Measurements from ENCODE around the gene TMEM86B. TPM values are rescaled to one million over a fixed set of nuclear protein-coding genes. Genes with fewer than 3 reads are reported as not detected.

The TMEM86B gene, protein sequence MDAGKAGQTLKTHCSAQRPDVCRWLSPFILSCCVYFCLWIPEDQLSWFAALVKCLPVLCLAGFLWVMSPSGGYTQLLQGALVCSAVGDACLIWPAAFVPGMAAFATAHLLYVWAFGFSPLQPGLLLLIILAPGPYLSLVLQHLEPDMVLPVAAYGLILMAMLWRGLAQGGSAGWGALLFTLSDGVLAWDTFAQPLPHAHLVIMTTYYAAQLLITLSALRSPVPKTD
- total RNA-seq (2014; rRNA removed; shearing (Covaris generic)) = 9.9 and 10.6 TPM in 2 replicates

DNA sequence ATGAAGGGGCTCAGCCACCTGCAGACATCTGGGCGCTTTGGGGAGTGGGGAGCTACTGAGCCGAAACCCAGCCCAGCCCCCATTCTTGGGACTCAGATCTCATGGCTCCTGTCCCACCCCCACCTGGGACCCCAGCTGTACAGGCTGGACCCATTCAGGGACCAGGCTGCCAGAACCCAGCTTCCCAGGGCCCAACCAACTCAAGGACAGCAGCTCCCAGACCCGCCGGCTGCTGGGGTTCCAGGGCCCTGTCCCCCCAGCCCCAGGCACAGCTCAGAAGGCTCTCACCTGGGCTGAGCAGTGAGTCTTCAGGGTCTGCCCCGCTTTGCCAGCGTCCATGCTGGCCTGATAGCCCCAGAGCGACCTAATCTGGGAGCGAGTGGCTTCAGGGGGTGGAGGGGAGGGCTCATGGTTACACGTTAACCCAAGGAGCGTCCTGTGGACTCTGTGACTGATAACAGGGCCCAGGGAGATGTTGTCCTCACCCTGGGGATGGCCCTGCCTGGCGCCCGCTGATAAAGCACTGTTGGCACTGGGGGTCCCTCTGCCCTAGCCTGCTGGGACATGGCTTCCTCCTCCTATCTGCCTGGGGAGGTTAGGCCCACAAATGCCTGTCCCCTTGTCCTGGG, at the start of gene TMEM86B:
TMEM86B (minus strand) TSS at position 361 of the 629 bp plus-strand sequence; CDS start at position 339, 22 bp downstream.
- no peak for DNase-seq (ENCODE audit: low spot score)

DNA sequence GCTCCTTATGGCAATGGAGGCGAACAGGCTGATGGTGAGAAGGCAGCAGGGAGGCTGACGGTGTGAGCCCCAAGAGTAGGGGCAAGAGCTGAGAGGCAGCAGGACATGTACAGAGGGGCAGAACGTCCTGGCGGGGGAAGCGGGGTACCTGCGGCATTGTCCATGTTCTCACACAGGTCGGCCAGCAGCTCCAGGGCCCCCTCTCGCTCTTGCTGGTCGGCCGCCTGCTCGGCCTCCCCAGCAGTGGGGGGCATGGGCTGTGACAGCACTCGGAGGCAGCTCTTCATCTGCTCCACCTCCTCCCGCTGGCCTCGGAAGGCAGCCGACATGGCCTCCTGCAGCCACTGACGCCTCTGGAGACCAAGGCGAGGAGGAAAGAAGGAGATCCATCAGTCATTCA, 48.9 kb upstream of the TMEM86B start:
- no peak for DNase-seq (ENCODE audit: low spot score)

DNA sequence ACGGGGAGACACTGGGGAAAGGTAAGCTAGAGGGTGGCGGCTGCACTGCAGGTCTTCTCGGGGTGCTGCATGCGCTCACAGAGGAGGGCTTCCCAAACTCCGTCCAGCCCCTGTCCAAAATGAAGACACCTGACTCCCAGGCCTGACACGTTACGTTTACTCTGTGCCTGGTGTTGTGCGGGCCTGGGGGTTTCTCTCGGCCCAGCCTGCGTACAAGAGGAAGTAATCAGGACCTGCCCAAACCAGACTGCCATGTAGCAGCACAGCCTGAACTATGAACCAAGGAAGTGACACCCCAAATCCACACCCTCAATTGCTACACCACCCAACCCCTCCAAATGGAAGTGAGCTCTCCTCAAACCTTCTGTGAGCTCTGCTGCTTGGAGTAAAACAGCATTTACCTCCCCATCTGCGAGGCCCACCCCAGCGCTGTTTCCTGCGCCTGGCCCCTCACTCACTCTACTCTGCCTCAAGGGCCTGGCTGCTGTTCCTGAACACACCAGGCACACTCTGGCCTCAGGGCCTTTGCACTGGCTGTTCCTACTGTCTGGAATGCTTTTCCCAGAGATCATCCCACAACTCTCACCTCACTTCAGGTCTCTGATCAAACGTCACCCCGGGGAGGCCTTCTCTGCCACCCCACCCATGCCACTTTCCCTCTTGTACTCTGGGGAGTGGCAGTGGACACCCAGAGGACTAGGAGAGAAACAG, 48.3 kb upstream of the TMEM86B start:
- DNase-seq (ENCODE audit: low spot score) = no peak

DNA sequence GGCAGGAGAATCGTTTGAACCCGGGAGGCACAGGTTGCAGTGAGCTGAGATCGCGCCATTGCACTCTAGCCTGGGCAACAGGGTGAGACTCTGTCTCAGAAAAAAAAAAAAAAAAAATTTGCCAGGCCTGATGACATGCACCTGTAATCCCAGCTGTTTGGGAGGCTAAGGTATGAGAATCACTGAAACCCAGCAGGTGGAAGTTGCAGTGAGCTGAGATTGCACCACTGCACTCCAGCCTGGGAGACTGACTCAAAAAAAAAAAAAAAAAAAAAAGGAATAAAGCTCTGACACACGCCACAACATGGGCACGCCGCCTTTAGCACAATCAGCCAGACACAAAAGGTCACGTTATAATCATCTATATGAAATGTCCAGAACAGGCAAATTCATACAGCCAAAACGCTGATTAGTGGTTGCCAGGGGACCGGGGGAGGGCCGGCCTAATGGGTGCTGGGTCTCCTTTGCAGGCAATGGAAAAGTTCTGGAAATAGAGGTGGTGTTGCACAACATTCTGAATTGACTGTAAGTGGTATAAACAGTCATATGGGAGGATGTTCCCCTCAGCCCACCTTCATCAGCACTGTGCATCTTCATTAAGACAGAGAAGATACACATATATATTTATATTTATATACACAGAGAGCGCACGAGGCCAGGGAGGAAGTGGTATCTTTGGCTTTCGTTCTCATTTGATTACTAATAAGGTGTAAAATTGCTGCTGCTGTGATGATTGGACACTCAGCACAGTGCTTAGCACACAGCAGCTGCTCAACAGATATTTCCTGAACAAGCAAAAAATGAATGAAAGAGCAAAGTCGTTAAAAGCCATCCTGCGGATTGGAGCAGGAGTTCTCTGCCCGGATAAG, 47.5 kb upstream of the TMEM86B start:
- DNase-seq (ENCODE audit: low spot score) = no peak

DNA sequence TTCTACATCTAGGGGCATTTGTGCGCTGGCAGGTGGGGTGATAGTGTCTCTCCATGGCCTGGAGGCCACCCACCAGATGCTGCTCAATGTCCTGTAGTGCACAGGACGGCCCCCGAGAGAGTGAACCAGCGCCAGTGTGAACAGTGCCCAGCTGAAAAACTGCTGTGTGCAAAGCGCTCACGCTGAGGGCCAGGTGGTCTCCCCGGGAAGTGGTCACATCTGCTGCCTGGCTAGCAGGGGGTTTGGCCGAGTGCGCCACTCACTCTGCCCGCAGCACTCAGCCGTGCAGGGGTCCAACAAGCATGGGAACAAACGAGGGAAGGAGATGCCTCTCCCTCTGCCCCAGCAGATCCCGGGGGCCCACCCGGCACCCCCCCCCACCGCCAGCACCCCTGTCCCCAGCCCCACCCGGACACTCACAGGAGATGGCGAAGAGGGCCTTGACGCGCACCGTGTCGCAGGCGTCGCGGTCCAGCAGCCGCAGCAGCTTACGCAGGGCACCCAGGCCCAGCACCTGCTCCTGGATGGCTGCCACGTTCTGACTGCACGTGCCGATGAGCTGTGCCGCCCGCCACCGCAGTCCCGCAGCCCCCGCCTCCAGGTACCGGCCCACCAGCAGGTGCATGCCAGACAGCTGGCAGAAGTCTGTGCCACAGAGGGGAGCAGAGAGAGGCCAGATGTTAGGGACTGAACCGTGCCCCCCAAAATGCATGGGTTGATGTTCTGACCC, 45.6 kb upstream of the TMEM86B start:
- DNase-seq (ENCODE audit: low spot score) = no peak

DNA sequence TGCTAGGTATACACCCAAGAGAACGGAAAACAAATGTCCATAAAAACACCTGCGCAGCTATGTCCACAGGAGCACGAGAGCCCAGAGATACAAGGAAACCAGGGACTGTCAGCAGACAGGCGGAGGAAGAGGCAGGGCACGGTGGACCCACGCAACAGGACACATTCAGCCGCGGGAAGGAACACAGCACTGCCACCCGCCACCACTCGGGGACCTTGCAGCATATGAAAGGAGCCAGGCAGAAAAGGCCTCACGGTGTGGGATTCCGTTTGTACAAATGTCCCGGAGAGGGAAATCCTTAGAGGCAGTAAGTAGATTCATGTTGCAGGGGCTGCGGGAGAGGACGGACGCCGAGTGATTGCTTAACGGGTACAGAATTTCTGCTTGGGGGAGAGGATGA, 43.6 kb upstream of the TMEM86B start:
- no peak for DNase-seq (ENCODE audit: low spot score)

DNA sequence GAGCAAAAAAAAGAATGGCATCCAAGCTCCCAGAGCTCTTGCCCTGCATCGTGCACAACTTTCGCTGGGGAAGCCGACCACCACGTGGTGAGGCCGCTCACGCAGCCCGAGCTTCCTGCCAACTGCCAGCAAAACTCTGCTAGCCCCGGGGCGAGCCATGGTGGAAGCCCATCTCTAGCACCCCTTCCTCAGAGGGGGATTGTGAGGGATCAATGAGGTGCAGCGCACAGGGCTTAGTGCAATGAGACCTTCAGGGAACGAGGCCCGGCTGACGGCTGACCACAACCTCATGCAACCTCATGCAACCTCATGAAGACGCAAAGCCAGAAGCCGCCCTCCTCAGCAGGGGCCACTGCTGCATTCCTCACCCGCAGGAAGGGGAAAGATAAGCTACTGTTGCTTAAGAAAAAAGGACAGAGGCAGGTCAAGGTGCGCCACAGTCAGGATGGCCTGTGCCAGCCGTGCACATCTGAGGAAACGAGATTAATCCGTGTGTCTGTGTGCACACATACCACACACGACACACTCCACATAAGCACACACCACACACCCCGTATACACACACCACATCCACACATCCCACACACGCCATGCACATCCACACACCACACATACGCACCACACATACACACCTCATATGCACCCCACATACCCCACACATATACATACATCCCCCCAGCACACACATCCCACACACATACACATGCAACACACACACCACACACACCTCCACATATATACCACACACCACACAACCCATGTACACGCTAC, 41.8 kb upstream of the TMEM86B start:
- DNase-seq (ENCODE audit: low spot score) = no peak

DNA sequence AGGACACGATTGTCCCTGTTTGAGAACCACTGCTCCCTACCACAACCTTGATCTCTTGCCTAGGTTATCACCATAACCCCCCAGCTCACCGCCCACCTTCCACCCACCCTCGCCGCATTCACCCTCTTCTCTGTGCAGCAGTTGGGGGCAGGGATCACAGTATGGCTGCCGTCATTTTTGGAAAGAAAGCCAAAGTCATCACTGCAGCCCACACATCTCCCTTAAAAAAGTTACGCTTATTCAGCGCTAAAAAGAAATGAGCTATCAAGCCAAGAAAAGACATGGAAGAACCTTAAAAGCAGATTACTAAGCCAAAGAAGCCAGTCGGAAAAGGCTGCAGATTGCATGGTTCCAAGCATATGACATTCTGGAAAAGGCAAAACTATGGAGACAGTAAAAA, 40.7 kb upstream of the TMEM86B start:
- no peak for DNase-seq (ENCODE audit: low spot score)

DNA sequence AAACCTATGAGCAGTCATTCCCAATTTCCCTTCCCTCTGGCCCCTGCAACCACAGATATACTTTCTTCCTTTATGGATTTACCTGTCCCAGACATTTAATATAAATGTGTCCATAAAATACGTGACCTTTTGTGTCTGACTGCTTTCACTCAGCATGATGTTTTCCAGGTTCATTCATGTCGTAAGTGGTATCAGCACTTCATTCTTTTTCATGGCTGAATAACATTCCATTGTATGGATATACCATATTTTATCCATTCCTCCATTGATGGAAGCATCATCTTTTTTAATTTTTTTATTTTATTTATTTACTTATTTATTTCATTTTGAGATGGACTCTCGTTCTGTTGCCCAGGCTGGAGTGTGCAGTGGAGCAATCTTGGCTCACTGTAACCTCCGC, 38.3 kb upstream of the TMEM86B start:
- DNase-seq (ENCODE audit: low spot score) = no peak

DNA sequence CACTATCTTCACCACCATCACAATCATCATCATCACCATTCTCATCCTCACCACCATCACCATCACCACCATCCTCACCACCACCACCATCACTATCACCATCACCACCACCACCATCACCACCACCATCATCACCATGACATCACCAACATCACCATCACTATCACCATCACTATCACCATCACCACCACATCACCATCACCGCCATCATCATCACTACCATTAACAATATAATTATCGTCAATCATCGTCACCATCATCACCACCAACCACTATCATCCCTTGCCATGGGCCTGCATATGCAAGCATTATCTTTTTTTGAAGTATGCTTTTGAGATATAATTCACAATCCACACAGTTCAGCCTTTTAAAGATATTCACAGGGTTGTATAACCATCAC, 37.8 kb upstream of the TMEM86B start:
- DNase-seq (ENCODE audit: low spot score) = no peak

DNA sequence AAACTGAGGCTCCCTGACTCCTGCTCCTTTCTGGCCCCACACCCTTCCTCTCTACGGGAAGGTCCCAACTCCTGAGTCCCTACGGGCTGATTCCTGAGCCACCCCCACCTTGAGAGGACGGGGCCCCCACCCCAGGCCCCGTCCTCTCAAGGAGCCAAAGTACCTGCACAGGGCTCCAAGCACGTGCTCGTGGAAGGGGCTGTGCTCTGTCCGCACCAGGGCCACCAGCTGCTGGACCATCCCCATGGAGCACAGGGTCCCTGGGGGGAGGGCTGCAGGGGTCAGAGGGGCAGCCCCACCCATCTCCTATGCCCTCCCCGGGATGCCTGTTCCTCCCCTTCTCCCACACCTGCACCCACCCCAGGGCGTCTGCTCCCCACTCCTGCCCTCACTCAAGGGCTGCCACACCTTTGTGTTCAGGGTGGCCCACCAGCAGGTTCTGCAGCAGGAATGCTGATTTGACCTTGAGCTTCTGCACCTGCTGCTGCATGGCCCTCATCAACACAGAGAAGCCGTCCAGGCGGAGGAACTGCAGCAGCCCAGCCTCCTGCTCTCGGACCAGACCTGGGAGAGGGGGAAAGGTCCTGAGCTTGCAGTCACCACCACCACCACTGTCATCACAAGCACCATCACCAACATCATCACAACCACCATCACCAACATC, 37.3 kb upstream of the TMEM86B start:
- DNase-seq (ENCODE audit: low spot score) = no peak

DNA sequence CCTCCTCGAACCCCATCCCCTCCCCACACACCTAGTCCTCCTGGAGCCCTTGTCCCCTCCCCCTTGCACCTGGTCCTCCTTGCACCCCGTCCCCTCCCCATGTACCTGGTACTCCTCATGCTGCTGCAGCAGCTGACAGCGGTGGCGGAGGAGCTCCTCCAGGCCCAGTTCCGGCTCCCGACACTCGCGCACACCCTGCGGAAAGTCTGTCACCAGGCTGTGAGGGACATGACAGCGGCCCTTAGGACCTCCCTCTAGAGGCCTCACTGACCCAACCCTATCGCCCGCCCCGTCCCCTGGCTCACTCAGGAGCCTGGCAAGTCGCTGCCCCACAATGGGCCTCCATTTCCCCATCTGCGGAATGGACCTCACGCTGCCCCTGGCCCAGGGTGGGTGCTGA, 36.6 kb upstream of the TMEM86B start:
- DNase-seq (ENCODE audit: low spot score) = no peak

DNA sequence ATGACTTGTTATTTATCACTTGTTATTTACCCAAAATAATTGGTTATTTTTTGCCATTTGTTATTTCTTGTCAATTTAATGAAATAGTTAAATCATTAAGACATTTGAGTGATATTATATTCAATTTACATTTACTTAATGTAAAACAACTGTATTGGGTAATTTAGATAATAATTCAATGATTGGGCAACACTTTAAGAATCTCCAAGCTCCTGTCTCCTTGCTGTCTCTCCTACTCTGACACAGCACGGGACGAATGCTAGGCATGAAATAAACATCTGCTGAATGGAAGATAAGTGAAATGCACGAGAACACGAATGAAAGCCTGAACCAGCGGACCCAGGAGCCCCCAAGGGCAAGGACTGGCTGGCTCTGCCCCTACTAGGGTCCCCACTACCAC, 36.0 kb upstream of the TMEM86B start:
- no peak for DNase-seq (ENCODE audit: low spot score)

DNA sequence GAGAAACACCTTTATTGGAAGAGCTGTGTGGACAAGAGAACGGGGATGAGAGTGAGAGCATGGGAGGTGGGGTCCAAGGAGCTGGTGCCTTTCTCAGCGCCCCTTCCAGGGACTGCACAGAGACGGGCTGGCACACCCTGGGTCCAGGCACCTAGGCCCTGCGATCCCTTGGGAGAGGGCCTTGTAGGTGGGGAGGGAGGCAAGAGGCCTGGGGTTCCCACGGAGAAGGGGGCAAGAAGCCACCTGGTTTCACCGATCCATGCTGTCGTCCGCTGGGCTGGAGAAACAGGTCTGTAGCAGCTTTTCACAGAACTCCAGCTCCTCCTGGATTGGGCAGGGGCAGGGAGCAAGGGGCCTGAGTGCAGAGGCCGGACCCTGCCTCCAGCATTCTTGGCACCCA, 33.8 kb upstream of the TMEM86B start:
- DNase-seq (ENCODE audit: low spot score) = no peak

DNA sequence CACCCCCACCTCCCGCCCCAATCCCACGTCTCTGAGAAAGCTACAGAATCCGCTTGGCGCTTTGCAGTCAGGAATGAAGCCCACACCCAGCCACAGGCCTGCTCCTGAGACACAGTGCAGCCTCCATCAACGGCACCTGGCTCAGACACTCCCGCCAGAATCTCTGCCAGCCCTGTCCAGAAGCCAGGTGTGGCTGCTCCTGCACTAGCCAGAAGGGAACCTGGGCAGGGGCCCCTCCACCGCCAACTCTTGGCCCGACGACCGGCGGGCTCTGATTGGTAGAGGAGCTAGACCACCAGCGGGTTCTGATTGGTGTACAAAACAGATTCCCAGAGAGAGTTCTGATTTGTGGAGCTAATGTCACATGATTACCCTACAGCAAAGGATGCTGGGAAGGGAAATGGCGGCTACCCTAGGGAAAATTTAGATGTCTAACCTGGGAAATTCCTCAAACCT, 33.1 kb upstream of the TMEM86B start:
- no peak for DNase-seq (ENCODE audit: low spot score)

DNA sequence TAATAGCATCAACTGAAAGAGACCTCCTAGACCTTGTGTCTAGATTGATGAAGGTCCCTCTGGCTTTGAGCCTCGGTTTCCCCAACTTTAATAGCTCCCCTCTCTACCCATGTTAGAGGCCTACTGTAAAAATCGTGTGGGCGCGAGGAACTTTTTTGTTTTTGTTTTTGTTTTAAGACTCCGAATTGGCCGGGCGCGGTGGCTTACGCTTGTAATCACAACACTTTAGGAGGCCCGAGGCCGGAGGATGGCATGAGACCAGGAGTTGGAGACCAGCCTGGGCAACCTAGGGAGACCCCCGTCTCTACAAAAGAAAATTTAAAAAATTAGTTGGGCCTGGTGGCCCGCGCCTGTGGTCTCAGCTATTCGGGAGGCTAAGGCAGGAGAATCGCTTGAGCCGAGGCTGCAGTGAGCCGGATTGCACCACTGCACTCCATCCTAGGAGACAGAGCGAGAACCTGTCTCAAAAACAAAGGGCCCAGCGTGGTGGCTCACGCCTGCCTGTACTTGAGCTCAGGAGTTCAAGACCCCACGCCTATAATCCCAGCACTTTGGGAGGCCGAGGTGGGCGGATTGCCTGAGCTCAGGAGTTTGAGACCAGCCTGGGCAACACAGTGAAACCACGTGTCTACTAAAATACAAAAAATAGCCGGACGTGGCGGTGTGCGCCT, 31.1 kb upstream of the TMEM86B start:
- DNase-seq (ENCODE audit: low spot score) = no peak

DNA sequence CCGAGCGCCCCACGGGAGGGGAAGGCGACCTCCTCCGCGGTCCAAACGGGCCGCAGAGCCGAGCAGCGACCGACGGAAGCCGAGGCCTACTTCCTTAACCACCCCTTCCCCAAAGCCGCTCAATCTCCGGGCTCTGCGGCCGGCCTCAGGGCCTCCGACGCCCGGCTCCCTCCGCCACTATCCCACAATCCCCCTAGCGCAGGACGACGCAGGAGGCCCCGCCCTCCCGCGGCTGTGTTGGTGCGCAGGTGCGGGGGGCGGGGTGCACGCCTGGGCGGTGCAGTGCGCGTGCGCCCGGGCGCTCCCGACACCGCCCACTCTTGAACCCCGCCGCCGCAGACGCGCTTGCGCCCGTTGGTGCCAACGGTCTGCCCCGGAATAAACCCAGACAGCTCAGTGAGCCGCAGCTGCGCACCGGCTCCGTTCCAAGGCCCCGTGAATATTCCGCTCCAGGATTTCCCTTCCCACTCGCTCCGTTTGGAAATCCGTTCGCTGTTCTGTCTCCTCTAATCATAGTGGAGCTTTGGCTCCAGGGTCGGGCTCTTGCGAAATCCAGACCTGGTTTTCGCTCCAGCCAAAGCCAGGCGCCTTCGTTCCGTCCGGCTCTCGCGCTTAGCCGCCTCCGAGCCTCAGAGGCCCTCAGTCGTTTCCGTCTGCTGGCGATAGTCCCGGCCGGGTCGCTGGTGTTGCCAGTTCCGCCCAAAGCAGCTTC, 30.4 kb upstream of the TMEM86B start, which contains the start of gene PPP6R1:
PPP6R1 (minus strand) TSS at position 190 of the 712 bp plus-strand sequence. CDS start 11,914 bp downstream, outside the sequence.
- DNase-seq (ENCODE audit: low spot score) = peak; percentile 100

DNA sequence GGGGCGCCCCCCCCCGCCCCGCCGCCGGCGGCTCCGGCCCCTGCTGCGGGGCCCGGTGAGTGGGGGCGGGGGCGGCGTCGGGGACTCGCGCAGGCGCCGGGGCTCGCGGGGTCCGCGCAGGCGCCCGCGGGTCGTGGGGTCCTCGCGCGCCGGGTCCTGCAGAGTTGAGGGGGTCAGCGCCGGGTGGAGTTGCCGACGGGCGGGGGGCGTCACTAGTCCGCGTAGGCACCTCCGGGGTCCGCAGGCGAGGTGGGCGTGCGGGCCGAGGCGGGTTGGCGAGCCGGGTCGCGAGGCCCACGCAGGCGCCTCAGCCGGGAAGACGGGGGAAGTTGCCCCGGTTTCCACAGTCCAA, 29.9 kb upstream of the TMEM86B start:
- no peak for DNase-seq (ENCODE audit: low spot score)
